SK-N-SH treated with all-trans-retinoic acid at 6 μM for 48 hours (cell line): Measurements from ENCODE around the gene PARVG.

Experiments used
- ATAC-seq: fragments of 200-7000 bp; cut with Tn5 transposase; 3 replicates; pipeline ENCODE4 v1.9.1; 2020; ENCODE audit warnings: mild to moderate bottlenecking, moderate library complexity
- CREB5 ChIP-seq: fragments of 250-450 bp; sonication (Bioruptor Pico); IDR thresholded peaks from 2 replicates; pipeline ENCODE4 v1.5.1; 2020; ENCODE audit warnings: low read depth, mild to moderate bottlenecking, moderate library complexity
- CSDC2 ChIP-seq: fragments of 250-450 bp; sonication (Bioruptor Pico); IDR thresholded peaks from 2 replicates; pipeline ENCODE4 v1.5.0; 2020; ENCODE audit warnings: mild to moderate bottlenecking, moderate library complexity
- CSRNP3 ChIP-seq: fragments of 250-450 bp; sonication (Bioruptor Pico); IDR thresholded peaks from 2 replicates; pipeline ENCODE4 v1.5.1; 2021; ENCODE audit warnings: mild to moderate bottlenecking, moderate library complexity
- ESRRG ChIP-seq: fragments of 250-450 bp; sonication (Bioruptor Pico); IDR thresholded peaks from 2 replicates; pipeline ENCODE4 v1.6.1; 2021; ENCODE audit warnings: mild to moderate bottlenecking
- GLIS3 ChIP-seq: fragments of 250-450 bp; sonication (Bioruptor Pico); IDR thresholded peaks from 2 replicates; pipeline ENCODE4 v1.5.0; 2020; ENCODE audit warnings: mild to moderate bottlenecking, moderate library complexity
- OSR1 ChIP-seq: fragments of 250-450 bp; sonication (Bioruptor Pico); IDR thresholded peaks from 2 replicates; pipeline ENCODE4 v1.8.0; 2022; ENCODE audit warnings: moderate library complexity, mild to moderate bottlenecking, inconsistent platforms
- POU6F1 ChIP-seq: fragments of 250-450 bp; sonication (Bioruptor Pico); IDR thresholded peaks from 2 replicates; pipeline ENCODE4 v1.8.0; 2021; ENCODE audit warnings: low read depth, mild to moderate bottlenecking, moderate library complexity, borderline replicate concordance
- RARB ChIP-seq: fragments of 250-450 bp; sonication (Bioruptor Pico); IDR thresholded peaks from 2 replicates; pipeline ENCODE4 v1.8.0; 2021; ENCODE audit warnings: mild to moderate bottlenecking, moderate library complexity
- SNAI2 ChIP-seq: fragments of 250-450 bp; sonication (Bioruptor Pico); IDR thresholded peaks from 2 replicates; pipeline ENCODE4 v1.5.0; 2020; ENCODE audit warnings: mild to moderate bottlenecking, moderate library complexity
- TCF4 ChIP-seq: fragments of 250-450 bp; sonication (Bioruptor Pico); IDR thresholded peaks from 2 replicates; pipeline ENCODE4 v1.8.0; 2021; ENCODE audit warnings: mild to moderate bottlenecking, moderate library complexity, borderline replicate concordance
- TOX ChIP-seq: fragments of 250-450 bp; sonication (Bioruptor Pico); IDR thresholded peaks from 2 replicates; pipeline ENCODE4 v1.8.0; 2021; ENCODE audit warnings: mild to moderate bottlenecking, moderate library complexity, borderline replicate concordance
- TSHZ2 ChIP-seq: fragments of 250-450 bp; sonication (Bioruptor Pico); IDR thresholded peaks from 2 replicates; pipeline ENCODE4 v1.5.0; 2020; ENCODE audit warnings: mild to moderate bottlenecking, moderate library complexity
- ZC3H10 ChIP-seq: fragments of 250-450 bp; sonication (Bioruptor Pico); IDR thresholded peaks from 2 replicates; pipeline ENCODE4 v1.5.1; 2021; ENCODE audit warnings: mild to moderate bottlenecking, moderate library complexity
- ZFP30 ChIP-seq: fragments of 450-650 bp; formaldehyde crosslinking; IDR thresholded peaks from 2 replicates; pipeline ENCODE4 v1.5.0; 2022; ENCODE audit warnings: mild to moderate bottlenecking, moderate library complexity
- ZNF565 ChIP-seq: fragments of 450-650 bp; formaldehyde crosslinking; conservative IDR thresholded peaks from 2 replicates; pipeline ENCODE4 v1.5.0; 2020; ENCODE audit warnings: low read depth, mild to moderate bottlenecking, moderate library complexity
- ZNF70 ChIP-seq: fragments of 450-650 bp; formaldehyde crosslinking; IDR thresholded peaks from 2 replicates; pipeline ENCODE4 v1.5.0; 2020; ENCODE audit warnings: mild to moderate bottlenecking, moderate library complexity
- ZNF8 ChIP-seq: fragments of 450-650 bp; formaldehyde crosslinking; IDR thresholded peaks from 2 replicates; pipeline ENCODE4 v1.5.0; 2020; ENCODE audit warnings: mild to moderate bottlenecking, moderate library complexity
- TF ChIP-seq, protein P1 (sequence below): fragments of 250-450 bp; sonication (Bioruptor Pico); IDR thresholded peaks from 2 replicates; pipeline ENCODE4 v1.8.0; 2020; ENCODE audit warnings: mild to moderate bottlenecking, moderate library complexity, borderline replicate concordance

The PARVG gene

DNA sequence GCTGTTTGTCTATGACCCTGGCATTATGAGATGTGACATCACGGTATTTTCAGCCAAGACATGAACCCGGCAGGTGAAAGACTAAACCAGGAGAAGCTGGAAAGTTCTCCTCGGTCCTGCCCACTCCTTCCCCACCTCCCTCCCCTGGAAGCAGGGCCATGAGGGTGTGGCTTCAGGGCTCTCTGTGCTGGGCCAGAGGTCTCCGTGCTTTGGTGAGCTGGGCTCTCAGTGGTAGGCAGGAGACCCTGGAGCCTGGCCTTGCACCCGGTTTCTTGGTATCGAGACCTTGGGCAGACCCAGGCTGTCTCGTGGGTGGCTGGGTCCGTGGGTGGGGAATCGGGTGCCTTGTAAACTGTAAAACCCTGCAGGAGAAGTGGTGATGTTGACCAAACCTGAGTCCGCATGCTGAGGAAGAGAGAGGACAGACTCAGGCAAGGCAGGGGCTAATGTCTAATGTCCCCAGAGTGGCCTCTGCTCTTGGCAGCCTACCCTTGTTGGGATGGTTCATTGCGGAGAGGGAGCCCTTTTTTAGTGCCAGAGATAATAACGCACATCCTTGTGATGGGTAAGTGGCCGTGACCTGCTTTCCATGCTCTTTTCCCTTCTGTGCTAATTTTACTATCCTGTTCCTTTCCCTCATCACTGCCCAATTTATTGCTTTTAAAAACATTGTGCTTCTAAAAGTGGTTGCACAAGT lies 48.6 kb upstream of the PARVG start (continued):
- TF ChIP-seq POU6F1 (CRISPR knock-in tag) (no peak), TCF4 (CRISPR knock-in tag) (no peak)
- TF ChIP-seq, all 23 proteins: peak for 0

DNA sequence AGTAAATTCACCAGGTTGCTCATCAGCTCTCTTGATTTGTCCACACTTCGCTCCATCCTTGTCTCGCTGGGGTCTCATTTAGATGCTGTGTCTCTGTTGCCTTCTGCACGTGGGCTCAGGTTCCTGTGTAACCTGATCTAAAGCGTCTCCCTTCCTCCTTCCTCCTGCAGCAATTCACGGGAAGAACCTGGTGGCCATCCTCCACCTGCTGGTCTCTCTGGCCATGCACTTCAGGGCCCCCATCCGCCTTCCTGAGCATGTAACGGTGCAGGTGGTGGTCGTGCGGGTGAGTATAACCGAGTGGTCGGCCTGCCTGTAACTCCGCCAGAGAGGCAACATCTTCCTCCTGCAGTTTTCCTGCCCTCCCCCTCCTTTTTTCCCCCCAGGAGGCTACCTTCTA lies 48.0 kb upstream of the PARVG start:
- TF ChIP-seq TCF4 (CRISPR knock-in tag) (no peak), RARB (CRISPR knock-in tag) (no peak), CSDC2 (CRISPR knock-in tag) (no peak), ZNF565 (no peak), ZNF8 (CRISPR knock-in tag) (no peak), ZC3H10 (CRISPR knock-in tag) (no peak), OSR1 (CRISPR knock-in tag) (no peak), ZNF70 (no peak), SNAI2 (CRISPR knock-in tag) (no peak), TSHZ2 (CRISPR knock-in tag) (no peak)
- TF ChIP-seq, protein P1, sequence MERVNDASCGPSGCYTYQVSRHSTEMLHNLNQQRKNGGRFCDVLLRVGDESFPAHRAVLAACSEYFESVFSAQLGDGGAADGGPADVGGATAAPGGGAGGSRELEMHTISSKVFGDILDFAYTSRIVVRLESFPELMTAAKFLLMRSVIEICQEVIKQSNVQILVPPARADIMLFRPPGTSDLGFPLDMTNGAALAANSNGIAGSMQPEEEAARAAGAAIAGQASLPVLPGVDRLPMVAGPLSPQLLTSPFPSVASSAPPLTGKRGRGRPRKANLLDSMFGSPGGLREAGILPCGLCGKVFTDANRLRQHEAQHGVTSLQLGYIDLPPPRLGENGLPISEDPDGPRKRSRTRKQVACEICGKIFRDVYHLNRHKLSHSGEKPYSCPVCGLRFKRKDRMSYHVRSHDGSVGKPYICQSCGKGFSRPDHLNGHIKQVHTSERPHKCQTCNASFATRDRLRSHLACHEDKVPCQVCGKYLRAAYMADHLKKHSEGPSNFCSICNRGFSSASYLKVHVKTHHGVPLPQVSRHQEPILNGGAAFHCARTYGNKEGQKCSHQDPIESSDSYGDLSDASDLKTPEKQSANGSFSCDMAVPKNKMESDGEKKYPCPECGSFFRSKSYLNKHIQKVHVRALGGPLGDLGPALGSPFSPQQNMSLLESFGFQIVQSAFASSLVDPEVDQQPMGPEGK (CRISPR knock-in tag), result no peak
- ATAC-seq, result no peak

DNA sequence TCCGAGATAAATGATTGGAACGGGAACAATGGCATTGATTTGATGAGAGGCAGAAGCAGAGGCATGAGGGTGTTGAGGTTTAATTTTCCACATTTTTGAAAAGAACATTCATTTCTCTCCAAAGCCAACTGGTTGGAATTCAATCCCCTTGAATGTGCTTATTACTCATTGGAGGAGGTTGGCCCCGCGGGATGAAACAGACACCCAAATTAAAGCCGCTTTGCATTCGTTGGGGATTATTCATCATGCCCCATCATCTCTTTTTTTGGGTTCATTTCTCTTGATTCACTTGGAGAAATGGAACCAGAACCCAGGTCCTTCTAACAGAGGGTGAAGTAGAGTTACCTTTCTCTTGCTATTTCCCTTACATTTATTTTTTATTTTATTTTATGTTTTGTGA lies 47.6 kb upstream of the PARVG start:
- no peak for ATAC-seq
- TF ChIP-seq CREB5 (CRISPR knock-in tag) (no peak), GLIS3 (CRISPR knock-in tag) (no peak), SNAI2 (CRISPR knock-in tag) (no peak), ESRRG (CRISPR knock-in tag) (no peak)

DNA sequence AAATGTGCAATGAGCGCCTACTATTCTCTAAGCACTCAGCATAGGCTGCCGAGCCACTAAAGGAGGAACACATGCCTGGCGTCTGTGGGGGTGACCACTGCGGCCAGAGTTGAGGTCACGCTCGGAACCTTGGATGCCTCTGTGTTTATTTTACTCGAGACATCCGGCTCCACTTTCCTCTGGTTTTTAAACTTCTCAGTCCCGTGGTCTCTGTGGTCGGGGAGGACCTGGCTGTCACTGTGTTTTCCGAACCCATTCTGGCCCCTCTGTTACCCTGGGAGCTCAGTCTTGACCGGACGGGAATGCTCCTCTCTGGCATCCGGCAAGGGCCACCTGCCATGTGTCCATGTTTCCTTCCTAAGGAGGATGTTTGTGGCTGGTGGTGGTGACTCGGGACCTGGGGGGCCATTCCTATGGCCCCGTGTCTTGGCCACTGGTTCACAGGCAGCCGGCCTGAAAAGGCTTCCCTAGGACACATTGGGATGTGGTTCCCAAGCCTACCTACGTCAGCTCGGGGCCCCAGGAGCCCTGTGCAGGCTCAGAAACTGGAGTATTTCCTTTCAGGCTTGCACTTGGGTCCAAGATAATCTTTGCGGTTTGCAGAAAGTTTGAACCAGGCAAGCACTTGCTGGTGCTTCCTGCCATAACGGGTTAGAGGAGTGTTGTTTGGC lies 46.7 kb upstream of the PARVG start:
- no peak for TF ChIP-seq POU6F1 (CRISPR knock-in tag)
- TF ChIP-seq, protein P1 (CRISPR knock-in tag), result no peak
- no peak for TF ChIP-seq CSRNP3 (CRISPR knock-in tag)
- TF ChIP-seq CREB5 (CRISPR knock-in tag), result no peak
- TF ChIP-seq RARB (CRISPR knock-in tag), result no peak
- TF ChIP-seq TOX, result no peak
- TF ChIP-seq ZC3H10 (CRISPR knock-in tag), result no peak
- no peak for TF ChIP-seq ZFP30 (CRISPR knock-in tag)
- no peak for TF ChIP-seq OSR1 (CRISPR knock-in tag)
- TF ChIP-seq, all 23 proteins: peak for 0
- no peak for ATAC-seq
